Thyroid gland (tissue), 4 donors: ENCODE data around the gene BRINP3.

Experiments
- POLR2A ChIP-seq, 2 donors: fragments of 450-650 bp; IDR thresholded peaks; one replicate each; pipeline ENCODE4 v1.6.1; 2017; ENCODE audit warnings: antibody characterized with exemption in 2 of 2, mild to moderate bottlenecking in 2 of 2, moderate library complexity in 1 of 2
- TF ChIP-seq, protein P1 (sequence below), 6 experiments: fragments of 200-600 bp in 3 of 6; fragments of 450-650 bp in 3 of 6; sonication (generic) in 3 of 6; IDR thresholded peaks; one replicate each; pipeline ENCODE4 v1.5.1; 2016 to 2019; ENCODE audit warnings: antibody characterized with exemption in 6 of 6, mild to moderate bottlenecking in 2 of 6, inconsistent platforms in 1 of 6, moderate library complexity in 1 of 6

GRCh38 chr1:190176776-190177175 is 300.9 kb downstream of the BRINP3 start:
- TF ChIP-seq, protein P1, sequence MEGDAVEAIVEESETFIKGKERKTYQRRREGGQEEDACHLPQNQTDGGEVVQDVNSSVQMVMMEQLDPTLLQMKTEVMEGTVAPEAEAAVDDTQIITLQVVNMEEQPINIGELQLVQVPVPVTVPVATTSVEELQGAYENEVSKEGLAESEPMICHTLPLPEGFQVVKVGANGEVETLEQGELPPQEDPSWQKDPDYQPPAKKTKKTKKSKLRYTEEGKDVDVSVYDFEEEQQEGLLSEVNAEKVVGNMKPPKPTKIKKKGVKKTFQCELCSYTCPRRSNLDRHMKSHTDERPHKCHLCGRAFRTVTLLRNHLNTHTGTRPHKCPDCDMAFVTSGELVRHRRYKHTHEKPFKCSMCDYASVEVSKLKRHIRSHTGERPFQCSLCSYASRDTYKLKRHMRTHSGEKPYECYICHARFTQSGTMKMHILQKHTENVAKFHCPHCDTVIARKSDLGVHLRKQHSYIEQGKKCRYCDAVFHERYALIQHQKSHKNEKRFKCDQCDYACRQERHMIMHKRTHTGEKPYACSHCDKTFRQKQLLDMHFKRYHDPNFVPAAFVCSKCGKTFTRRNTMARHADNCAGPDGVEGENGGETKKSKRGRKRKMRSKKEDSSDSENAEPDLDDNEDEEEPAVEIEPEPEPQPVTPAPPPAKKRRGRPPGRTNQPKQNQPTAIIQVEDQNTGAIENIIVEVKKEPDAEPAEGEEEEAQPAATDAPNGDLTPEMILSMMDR (IDR thresholded peaks at IDR 0.05) = no peak
- no peak for TF ChIP-seq POLR2A (IDR thresholded peaks at IDR 0.05)
